ENCODE data around the gene CCDC122.
A peak's percentile ranks its signal among the peaks of the same experiment; 100 is the strongest.

The CCDC122 gene

DNA sequence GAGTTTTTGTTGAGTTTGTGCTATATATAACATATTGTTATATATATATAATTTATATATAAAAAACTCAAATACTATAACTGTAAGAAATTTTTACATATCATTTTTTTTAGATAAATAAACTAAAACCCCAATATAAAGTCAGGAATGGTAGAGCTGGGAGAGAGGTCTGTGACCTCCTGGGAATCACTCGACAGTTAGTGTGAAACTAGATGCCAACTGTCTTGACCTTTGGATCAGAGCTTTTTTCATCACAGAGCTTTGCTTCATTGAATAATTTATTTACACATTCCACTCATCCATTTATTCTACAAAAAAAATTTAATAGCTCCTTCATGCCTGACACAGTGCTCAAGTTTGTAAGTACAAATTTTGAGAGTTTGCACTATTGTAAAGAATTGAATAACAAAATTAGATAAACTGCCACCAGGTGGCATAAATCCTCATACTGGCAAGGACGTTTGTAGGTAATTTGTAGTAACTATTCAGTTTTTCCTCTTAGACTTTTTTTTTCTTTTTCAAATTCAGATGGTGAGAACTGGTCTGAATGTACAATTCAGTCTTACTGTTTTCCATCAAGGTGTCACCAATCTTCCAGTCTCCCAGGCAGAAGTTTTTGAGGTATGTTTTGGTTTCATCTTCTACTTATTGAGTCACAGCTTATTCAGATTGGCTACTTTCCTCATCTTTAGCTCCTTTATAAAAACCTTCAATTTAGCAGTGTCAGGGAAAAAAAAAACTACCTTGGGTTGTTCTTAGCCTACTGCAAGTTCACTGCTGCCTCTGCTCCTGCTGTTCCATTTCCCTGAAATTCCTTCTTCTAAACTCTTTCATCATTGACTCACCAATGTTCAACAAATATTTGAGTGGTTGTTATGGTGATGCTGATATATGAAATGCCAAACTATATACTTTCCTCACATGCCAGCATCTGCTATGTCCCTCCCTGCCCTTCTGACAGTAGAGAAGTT is 28.9 kb upstream of the CCDC122 start:
- no peak overlapping the region for H3K27ac ChIP-seq (ENCODE audit: low read depth, low read length)

DNA sequence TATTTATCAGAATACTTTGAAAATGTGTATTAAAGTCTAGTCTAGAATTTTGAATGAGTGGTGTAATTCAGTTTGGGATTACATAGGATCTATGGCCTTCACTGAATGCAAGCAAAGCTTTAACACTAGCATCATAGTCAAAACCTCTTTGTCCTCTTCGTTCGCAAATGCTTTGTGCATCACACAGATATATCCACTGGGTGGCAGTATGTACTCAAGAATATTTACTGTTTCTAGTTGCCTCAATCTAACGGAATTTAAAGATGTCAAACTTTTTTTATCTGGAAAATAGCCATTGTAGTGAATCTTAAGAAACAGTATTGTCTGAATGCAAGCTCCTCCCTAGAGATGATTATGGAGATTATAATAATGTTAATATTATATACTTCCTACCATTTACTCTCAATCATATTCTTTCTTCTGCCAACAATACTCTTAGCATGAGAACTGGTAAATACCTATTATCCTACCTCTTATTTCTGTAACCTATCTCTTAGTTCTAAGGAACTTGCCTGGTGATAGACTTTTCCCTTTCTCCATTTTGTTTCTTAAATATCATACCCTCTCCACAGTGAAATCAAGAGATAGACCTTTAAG is 26.0 kb upstream of the CCDC122 start:
- no peak overlapping the region for H3K27ac ChIP-seq (ENCODE audit: low read depth, low read length)
- peaks cover 0 to 4% of the 10 kb centered on the region in 2 donors for H3K4me1 ChIP-seq (ENCODE audit: control insufficient read depth in 1 of 2, insufficient read depth in 2 of 2, low read length in 2 of 2)
- H3K36me3 ChIP-seq (ENCODE audit: control insufficient read depth in 1 of 2, insufficient read depth in 2 of 2, low read length in 2 of 2) = no peaks in the 10 kb centered on the region
- H3K9ac ChIP-seq (ENCODE audit: low read depth in 1 of 2, low read length in 2 of 2) = no peak overlapping the region
- H3K27me3 ChIP-seq (ENCODE audit: control insufficient read depth in 1 of 2, insufficient read depth in 2 of 2, low read length in 2 of 2) = no peaks in the 10 kb centered on the region
- H3K9me3 ChIP-seq (ENCODE audit: control insufficient read depth in 1 of 2, low read length in 2 of 2) = no peaks in the 10 kb centered on the region
- no peak overlapping the region for H3K4me3 ChIP-seq (ENCODE audit: low read depth in 1 of 2, low read length in 2 of 2)

More for the DNA sequence above, 28.9 kb upstream of the CCDC122 start:
- H3K4me3 ChIP-seq (ENCODE audit: low read depth in 1 of 2, low read length in 2 of 2) = no peak overlapping the region
- H3K4me1 ChIP-seq (ENCODE audit: control insufficient read depth in 1 of 2, insufficient read depth in 2 of 2, low read length in 2 of 2) = peaks cover 0 to 4% of the 10 kb centered on the region in 2 donors
- no peaks in the 10 kb centered on the region for H3K9me3 ChIP-seq (ENCODE audit: control insufficient read depth in 1 of 2, low read length in 2 of 2)
- peaks cover 0 to 2% of the 10 kb centered on the region in 2 donors for H3K27me3 ChIP-seq (ENCODE audit: control insufficient read depth in 1 of 2, insufficient read depth in 2 of 2, low read length in 2 of 2)
- H3K9ac ChIP-seq (ENCODE audit: low read depth in 1 of 2, low read length in 2 of 2) = no peak overlapping the region
- no peaks in the 10 kb centered on the region for H3K36me3 ChIP-seq (ENCODE audit: control insufficient read depth in 1 of 2, insufficient read depth in 2 of 2, low read length in 2 of 2)

DNA sequence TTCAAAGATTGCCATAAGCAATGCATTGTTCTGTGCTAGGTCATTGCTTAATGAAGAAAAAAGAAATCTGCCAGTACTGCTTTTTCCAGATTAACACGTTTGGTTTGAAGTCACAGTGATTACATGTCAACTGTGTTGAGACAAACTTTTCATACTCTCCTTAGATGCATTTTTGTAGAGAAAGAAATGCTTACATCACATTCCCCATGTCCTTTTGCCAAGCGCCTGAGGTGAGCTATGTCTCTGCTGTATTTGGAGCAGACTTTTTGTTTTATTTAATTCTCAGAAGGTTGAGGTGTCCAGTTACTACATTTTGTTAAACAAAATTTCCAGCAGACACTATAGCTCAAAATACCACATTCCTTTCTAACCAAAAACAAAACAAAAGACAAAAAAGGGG is 16.4 kb upstream of the CCDC122 start:
- H3K4me1 ChIP-seq (ENCODE audit: control insufficient read depth in 1 of 2, insufficient read depth in 2 of 2, low read length in 2 of 2) = peaks cover 0 to 7% of the 10 kb centered on the region in 2 donors
- H3K27ac ChIP-seq (ENCODE audit: low read depth, low read length) = no peak overlapping the region
- H3K4me3 ChIP-seq (ENCODE audit: low read depth in 1 of 2, low read length in 2 of 2) = no peak overlapping the region
- no peaks in the 10 kb centered on the region for H3K36me3 ChIP-seq (ENCODE audit: control insufficient read depth in 1 of 2, insufficient read depth in 2 of 2, low read length in 2 of 2)
- no peaks in the 10 kb centered on the region for H3K27me3 ChIP-seq (ENCODE audit: control insufficient read depth in 1 of 2, insufficient read depth in 2 of 2, low read length in 2 of 2)
- no peaks in the 10 kb centered on the region for H3K9me3 ChIP-seq (ENCODE audit: control insufficient read depth in 1 of 2, low read length in 2 of 2)
- no peak overlapping the region for H3K9ac ChIP-seq (ENCODE audit: low read depth in 1 of 2, low read length in 2 of 2)

DNA sequence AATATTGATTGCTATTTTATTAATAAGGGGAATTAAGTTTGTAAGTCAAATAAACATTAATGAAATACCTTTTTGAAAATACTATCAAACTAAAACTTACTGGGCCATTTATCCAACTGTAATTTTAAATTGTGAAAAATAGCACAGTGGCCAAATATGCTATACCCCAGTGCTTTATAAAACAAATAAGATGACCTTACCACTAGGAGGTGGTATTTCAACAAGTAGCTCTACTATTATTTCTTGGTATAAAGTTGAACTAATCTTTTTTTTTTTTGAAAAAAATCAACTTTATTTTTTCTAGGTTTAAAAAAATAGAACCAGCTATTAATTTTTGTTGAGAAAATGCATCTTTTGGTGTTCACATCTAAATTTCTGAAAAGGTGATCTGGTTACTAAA is 14.9 kb upstream of the CCDC122 start:
- H3K4me1 ChIP-seq (ENCODE audit: control insufficient read depth in 1 of 2, insufficient read depth in 2 of 2, low read length in 2 of 2) = peaks cover 0 to 7% of the 10 kb centered on the region in 2 donors
- H3K9me3 ChIP-seq (ENCODE audit: control insufficient read depth in 1 of 2, low read length in 2 of 2) = no peaks in the 10 kb centered on the region
- H3K4me3 ChIP-seq (ENCODE audit: low read depth in 1 of 2, low read length in 2 of 2) = no peak overlapping the region
- no peak overlapping the region for H3K27ac ChIP-seq (ENCODE audit: low read depth, low read length)
- no peaks in the 10 kb centered on the region for H3K36me3 ChIP-seq (ENCODE audit: control insufficient read depth in 1 of 2, insufficient read depth in 2 of 2, low read length in 2 of 2)
- H3K9ac ChIP-seq (ENCODE audit: low read depth in 1 of 2, low read length in 2 of 2) = no peak overlapping the region
- H3K27me3 ChIP-seq (ENCODE audit: control insufficient read depth in 1 of 2, insufficient read depth in 2 of 2, low read length in 2 of 2) = no peaks in the 10 kb centered on the region

DNA sequence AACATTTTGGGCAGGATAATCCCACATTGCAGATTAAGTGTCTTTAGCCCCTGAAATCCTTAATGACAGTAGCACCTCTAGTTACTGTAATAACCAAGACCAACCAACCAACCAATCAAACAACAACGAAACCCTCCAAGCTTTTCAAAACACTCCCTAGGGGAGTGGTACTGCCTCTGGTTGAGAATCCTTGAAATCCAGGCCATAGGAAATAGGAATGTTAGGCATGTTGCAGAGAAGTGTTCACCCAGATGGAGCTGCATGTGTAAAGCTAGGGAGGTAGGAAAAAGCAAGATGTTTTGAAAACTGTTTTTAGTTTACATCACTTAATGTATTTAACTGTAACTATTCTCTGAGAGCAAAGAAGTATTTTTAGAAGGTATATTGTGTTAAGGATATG is 4.7 kb upstream of the CCDC122 start:
- Histone ChIP-seq H3K27ac (ENCODE audit: low read depth, low read length) (no peak overlapping the region), H3K36me3 (ENCODE audit: control insufficient read depth in 1 of 2, insufficient read depth in 2 of 2, low read length in 2 of 2) (no peaks in the 10 kb centered on the region), H3K9me3 (ENCODE audit: control insufficient read depth in 1 of 2, low read length in 2 of 2) (no peaks in the 10 kb centered on the region), H3K9ac (ENCODE audit: low read depth in 1 of 2, low read length in 2 of 2) (no peak overlapping the region), H3K27me3 (ENCODE audit: control insufficient read depth in 1 of 2, insufficient read depth in 2 of 2, low read length in 2 of 2) (no peaks in the 10 kb centered on the region), H3K4me3 (ENCODE audit: low read depth in 1 of 2, low read length in 2 of 2) (no peak overlapping the region), H3K4me1 (ENCODE audit: control insufficient read depth in 1 of 2, insufficient read depth in 2 of 2, low read length in 2 of 2) (peaks cover 0 to 3% of the 10 kb centered on the region in 2 donors)

DNA sequence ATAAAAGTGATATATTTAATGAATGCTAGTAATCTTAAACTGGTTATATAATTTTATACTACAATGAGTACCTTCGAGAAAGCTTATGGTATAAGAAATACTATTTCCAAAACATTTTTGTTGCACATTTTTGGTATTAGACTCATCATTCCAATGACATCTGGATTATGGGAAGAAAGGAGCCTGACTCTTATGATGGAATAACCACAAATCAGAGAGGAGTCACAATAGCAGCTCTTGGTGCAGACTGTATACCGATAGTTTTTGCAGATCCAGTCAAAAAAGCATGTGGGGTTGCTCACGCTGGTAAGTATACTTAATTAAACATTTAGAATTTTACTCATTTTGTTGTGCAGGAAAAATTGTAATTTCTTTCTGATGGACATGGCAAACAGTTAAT is 4.1 kb upstream of the CCDC122 start:
- Histone ChIP-seq H3K36me3 (ENCODE audit: control insufficient read depth in 1 of 2, insufficient read depth in 2 of 2, low read length in 2 of 2) (no peaks in the 10 kb centered on the region), H3K9me3 (ENCODE audit: control insufficient read depth in 1 of 2, low read length in 2 of 2) (no peaks in the 10 kb centered on the region), H3K4me1 (ENCODE audit: control insufficient read depth in 1 of 2, insufficient read depth in 2 of 2, low read length in 2 of 2) (peaks cover 1 to 4% of the 10 kb centered on the region in 2 donors), H3K27me3 (ENCODE audit: control insufficient read depth in 1 of 2, insufficient read depth in 2 of 2, low read length in 2 of 2) (no peaks in the 10 kb centered on the region), H3K9ac (ENCODE audit: low read depth in 1 of 2, low read length in 2 of 2) (no peak overlapping the region), H3K4me3 (ENCODE audit: low read depth in 1 of 2, low read length in 2 of 2) (no peak overlapping the region), H3K27ac (ENCODE audit: low read depth, low read length) (no peak overlapping the region)

DNA sequence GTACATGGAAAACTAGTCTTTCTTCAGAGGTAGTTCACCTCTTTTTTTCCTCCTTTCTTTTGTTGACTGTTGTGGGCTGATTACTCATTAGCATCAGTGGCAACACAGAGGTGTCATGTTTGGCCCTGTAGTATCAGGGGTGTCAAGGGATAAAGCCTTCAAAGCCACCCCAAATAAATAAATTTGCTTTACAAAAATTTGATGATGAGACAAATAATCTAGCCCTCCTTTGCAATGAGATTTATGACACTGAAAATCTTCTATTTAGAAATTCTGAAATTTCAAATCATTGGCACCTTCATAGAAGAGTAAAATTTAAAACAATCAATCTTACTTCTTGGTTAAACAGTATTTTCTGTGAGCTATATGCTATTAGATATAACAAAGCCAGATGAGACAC is 2.0 kb upstream of the CCDC122 start:
- Histone ChIP-seq H3K4me1 (ENCODE audit: control insufficient read depth in 1 of 2, insufficient read depth in 2 of 2, low read length in 2 of 2) (peaks cover 10% of the 10 kb centered on the region in 2 donors), H3K9me3 (ENCODE audit: control insufficient read depth in 1 of 2, low read length in 2 of 2) (no peaks in the 10 kb centered on the region), H3K27ac (ENCODE audit: low read depth, low read length) (no peak overlapping the region), H3K4me3 (ENCODE audit: low read depth in 1 of 2, low read length in 2 of 2) (no peak overlapping the region), H3K36me3 (ENCODE audit: control insufficient read depth in 1 of 2, insufficient read depth in 2 of 2, low read length in 2 of 2) (no peaks in the 10 kb centered on the region), H3K27me3 (ENCODE audit: control insufficient read depth in 1 of 2, insufficient read depth in 2 of 2, low read length in 2 of 2) (no peaks in the 10 kb centered on the region), H3K9ac (ENCODE audit: low read depth in 1 of 2, low read length in 2 of 2) (no peak overlapping the region)

DNA sequence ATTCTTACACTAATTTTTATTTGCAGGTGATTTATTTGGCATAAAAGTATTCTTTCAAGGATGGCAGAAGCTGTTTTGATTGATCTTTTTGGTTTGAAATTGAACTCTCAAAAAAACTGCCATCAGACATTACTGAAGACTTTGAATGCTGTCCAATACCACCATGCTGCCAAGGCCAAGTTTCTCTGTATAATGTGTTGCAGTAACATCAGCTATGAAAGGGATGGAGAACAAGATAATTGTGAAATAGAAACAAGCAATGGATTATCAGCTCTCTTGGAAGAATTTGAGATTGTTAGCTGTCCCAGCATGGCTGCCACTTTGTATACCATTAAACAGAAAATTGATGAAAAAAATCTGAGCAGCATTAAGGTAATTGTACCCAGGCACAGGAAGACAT is 1.4 kb upstream of the CCDC122 start:
- H3K9ac ChIP-seq (ENCODE audit: low read depth in 1 of 2, low read length in 2 of 2) = no peak overlapping the region

DNA sequence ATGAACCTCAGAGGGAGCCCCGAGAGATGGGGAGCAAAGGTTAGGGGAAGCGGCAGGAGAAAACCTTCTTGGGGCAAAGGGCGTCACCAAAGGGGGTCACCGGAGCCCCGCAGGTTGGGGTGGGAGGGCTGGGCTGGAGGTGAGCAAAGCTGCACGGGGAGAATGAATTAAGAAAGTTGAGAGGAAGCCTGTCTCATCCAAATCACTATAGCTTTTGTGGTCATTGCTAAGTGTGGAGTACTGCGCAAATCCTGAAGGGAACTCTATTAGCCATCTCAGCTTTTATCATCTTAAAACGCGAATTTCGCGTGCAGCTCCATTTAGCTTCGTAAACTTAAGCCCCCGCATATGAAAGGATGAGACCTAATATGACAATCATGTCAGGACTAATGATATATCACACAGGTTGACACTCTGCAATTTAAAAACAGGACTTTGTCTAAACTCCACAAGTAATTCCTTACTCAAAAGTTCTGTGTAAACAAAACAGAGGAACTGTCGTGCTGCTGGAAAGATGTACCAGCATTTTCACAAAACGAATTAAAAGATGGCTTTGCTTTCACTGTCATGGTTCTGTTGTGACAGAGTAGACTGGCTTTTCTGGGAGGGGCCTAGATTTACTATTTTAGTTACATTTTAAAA is 795 bp upstream of the CCDC122 start:
- no peaks in the 10 kb centered on the region for H3K9me3 ChIP-seq (ENCODE audit: control insufficient read depth in 1 of 2, low read length in 2 of 2)
- H3K4me1 ChIP-seq (ENCODE audit: control insufficient read depth in 1 of 2, insufficient read depth in 2 of 2, low read length in 2 of 2) = peaks cover 10% of the 10 kb centered on the region in 2 donors
- no peaks in the 10 kb centered on the region for H3K27me3 ChIP-seq (ENCODE audit: control insufficient read depth in 1 of 2, insufficient read depth in 2 of 2, low read length in 2 of 2)
- peak overlapping the region; percentile 67 to 71 for H3K9ac ChIP-seq (ENCODE audit: low read depth in 1 of 2, low read length in 2 of 2)
- H3K4me3 ChIP-seq (ENCODE audit: low read depth in 1 of 2, low read length in 2 of 2) = peak overlapping the region; percentile 79 to 86
- peak overlapping the region; percentile 95 for H3K27ac ChIP-seq (ENCODE audit: low read depth, low read length)
- no peaks in the 10 kb centered on the region for H3K36me3 ChIP-seq (ENCODE audit: control insufficient read depth in 1 of 2, insufficient read depth in 2 of 2, low read length in 2 of 2)

More for the DNA sequence above, 1.4 kb upstream of the CCDC122 start:
- Histone ChIP-seq H3K27me3 (ENCODE audit: control insufficient read depth in 1 of 2, insufficient read depth in 2 of 2, low read length in 2 of 2) (no peaks in the 10 kb centered on the region), H3K9me3 (ENCODE audit: control insufficient read depth in 1 of 2, low read length in 2 of 2) (no peaks in the 10 kb centered on the region), H3K4me1 (ENCODE audit: control insufficient read depth in 1 of 2, insufficient read depth in 2 of 2, low read length in 2 of 2) (peaks cover 10% of the 10 kb centered on the region in 2 donors), H3K4me3 (ENCODE audit: low read depth in 1 of 2, low read length in 2 of 2) (no peak overlapping the region), H3K36me3 (ENCODE audit: control insufficient read depth in 1 of 2, insufficient read depth in 2 of 2, low read length in 2 of 2) (no peaks in the 10 kb centered on the region), H3K27ac (ENCODE audit: low read depth, low read length) (no peak overlapping the region)

DNA sequence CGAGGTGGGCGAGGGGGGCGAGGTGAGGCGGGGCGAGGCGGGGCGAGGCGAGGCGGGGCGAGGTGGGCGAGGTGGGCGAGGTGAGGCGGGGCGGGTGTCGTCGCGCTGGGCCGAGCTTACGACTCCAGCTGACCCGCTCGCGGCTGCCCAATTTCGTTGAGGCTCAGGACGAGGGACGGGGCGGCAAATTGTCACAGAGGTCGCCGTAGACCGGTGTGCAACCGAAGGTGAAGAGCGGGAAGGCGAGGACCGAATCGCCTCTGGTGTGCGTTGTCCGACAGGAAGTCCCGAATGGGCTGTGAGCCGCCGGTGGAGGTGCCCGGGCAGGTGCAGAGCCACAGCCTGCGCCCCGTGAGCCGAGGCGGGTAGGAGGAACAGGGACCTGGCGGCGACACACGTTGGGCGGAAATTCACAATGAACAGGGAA is 228 bp upstream of the CCDC122 start, which contains the start of gene LACC1:
LACC1 (plus strand) TSS at position 150 of the 427 bp plus-strand sequence. CDS start 1,082 bp downstream, outside the sequence.
- H3K4me1 ChIP-seq (ENCODE audit: control insufficient read depth in 1 of 2, insufficient read depth in 2 of 2, low read length in 2 of 2) = peaks cover 10% of the 10 kb centered on the region in 2 donors
- H3K9ac ChIP-seq (ENCODE audit: low read depth in 1 of 2, low read length in 2 of 2) = peak within 1 kb of the TSS; percentile 71 to 77
- no peaks in the 10 kb centered on the region for H3K27me3 ChIP-seq (ENCODE audit: control insufficient read depth in 1 of 2, insufficient read depth in 2 of 2, low read length in 2 of 2)
- no peaks in the 10 kb centered on the region for H3K9me3 ChIP-seq (ENCODE audit: control insufficient read depth in 1 of 2, low read length in 2 of 2)
- H3K27ac ChIP-seq (ENCODE audit: low read depth, low read length) = peak within 1 kb of the TSS; percentile 95
- peak within 1 kb of the TSS; percentile 79 to 86 for H3K4me3 ChIP-seq (ENCODE audit: low read depth in 1 of 2, low read length in 2 of 2)
- H3K36me3 ChIP-seq (ENCODE audit: control insufficient read depth in 1 of 2, insufficient read depth in 2 of 2, low read length in 2 of 2) = no peaks in the 10 kb centered on the region
